ENCODE data around the gene FAM81A. TPM values are rescaled to one million over a fixed set of nuclear protein-coding genes. Genes with fewer than 3 reads are reported as not detected.

Gene FAM81A
- total and polyA plus RNA-seq, 11 donors: 0.91 to 4.6 (median 3.2) TPM

DNA sequence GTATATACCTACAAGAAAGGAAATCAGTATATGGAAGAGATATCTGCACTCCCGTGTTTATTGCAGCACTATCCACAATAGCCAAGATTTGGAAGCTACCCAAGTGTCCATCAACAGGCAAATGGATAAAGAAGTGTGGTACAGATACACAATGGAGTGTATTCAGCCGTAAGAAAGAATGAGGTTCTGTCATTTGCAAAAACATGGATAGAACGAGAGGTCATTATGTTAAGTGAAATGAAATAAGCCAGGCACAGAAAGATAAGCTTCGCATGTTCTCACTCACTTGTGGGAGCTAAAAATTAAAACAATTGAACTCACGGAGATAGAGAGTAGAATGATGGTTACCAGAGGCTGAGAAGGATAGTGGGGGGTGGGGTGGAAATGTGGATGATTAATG lies 53.1 kb downstream of the FAM81A start:
- ATAC-seq: peak; percentile 68 to 84 (median 73)
- H3K4me3 ChIP-seq: no peak overlapping the region
- intact Hi-C loops (cut with DNase I): loop anchor here (5.0 to 10.0 kb wide), 9 partner anchors 114 to 509 kb away; partner anchors contain the start of gene MYO1E (in 7 of the 10)
- DNase-seq: no peak
- WGBS, 4 donors: 30 to 36% (median 33%) methylated on average over 5 of the region's 5 CpGs
- H3K27me3 ChIP-seq: no peaks in the 10 kb centered on the region
- peaks cover 0 to 14% (median 6%) of the 10 kb centered on the region in 12 donors for H3K4me1 ChIP-seq
- no peak for TF ChIP-seq POLR2A (IDR thresholded peaks at IDR 0.05)
- no peak for TF ChIP-seq CTCF (IDR thresholded peaks at IDR 0.05)
- peak overlapping the region in 1 of 12 donors; percentile 44 for H3K27ac ChIP-seq
- H3K9me3 ChIP-seq: peaks cover 0 to 16% (median 5%) of the 10 kb centered on the region in 12 donors
- H3K36me3 ChIP-seq: no peaks in the 10 kb centered on the region

- peak; percentile 84 to 96 (median 95) for ATAC-seq
- 24 to 27% (median 25%) methylated on average over 11 of the region's 11 CpGs for WGBS, 4 donors
- peak in 4 of 5 donors; percentile 50 to 66 (median 60) for DNase-seq
- Histone ChIP-seq H3K27ac (no peak overlapping the region), H3K27me3 (no peaks in the 10 kb centered on the region), H3K36me3 (no peaks in the 10 kb centered on the region), H3K4me3 (peak overlapping the region in 1 of 12 donors; percentile 27), H3K4me1 (peaks cover 0 to 14% (median 6%) of the 10 kb centered on the region in 12 donors), H3K9me3 (peaks cover 0 to 8% (median 5%) of the 10 kb centered on the region in 12 donors)
- intact Hi-C loops (cut with DNase I): loop anchor here (1.0 to 10.0 kb wide), 15 partner anchors 115 to 512 kb away; partner anchors contain the start of gene MYO1E (in 8 of the 10)
- TF ChIP-seq CTCF (IDR thresholded peaks at IDR 0.05): peak; percentile 75 to 93 (median 84)
- no peak for TF ChIP-seq POLR2A (IDR thresholded peaks at IDR 0.05)
These were observed 54.7 kb downstream of the FAM81A start for GRCh38 chr15:59492389-59493377.

GRCh38 chr15:59501597-59501996 lies 63.6 kb downstream of the FAM81A start:
- no peaks in the 10 kb centered on the region for H3K36me3 ChIP-seq
- no peak for ATAC-seq
- no peak overlapping the region for H3K4me3 ChIP-seq
- H3K4me1 ChIP-seq: no peaks in the 10 kb centered on the region
- DNase-seq: no peak
- intact Hi-C loops (cut with DNase I): loop anchor here in 1 of 10 donors (5.0 kb wide), 1 partner anchor 539 kb away; no protein-coding TSS in a partner anchor
- no peaks in the 10 kb centered on the region for H3K27me3 ChIP-seq
- H3K9me3 ChIP-seq: no peaks in the 10 kb centered on the region
- 51 to 57% (median 55%) methylated on average over 5 of the region's 5 CpGs for WGBS, 4 donors
- no peak overlapping the region for H3K27ac ChIP-seq
- TF ChIP-seq POLR2A (IDR thresholded peaks at IDR 0.05) (no peak), CTCF (IDR thresholded peaks at IDR 0.05) (peak; percentile 35 to 64 (median 50))

DNA sequence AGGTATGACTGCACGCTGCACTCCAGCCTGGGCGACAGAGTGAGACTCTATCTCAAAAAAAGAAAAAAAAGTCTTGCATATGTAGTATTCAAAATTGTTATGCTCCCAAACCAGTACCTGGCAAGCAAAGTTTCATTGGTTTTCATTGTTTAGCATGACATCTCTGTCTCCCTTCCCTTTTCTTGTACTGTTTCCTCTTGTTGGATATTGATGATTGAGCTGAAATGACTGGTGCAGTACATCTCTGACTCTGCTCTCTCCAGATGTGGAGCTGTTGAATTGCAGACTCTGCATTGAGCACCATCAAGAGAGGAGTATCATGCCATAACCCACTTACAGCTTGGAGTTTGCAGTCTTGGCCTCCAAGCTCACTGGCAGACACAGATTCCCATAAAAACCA lies 77.2 kb downstream of the FAM81A start:
- Histone ChIP-seq H3K36me3 (no peaks in the 10 kb centered on the region), H3K27ac (no peak overlapping the region), H3K4me3 (no peak overlapping the region), H3K4me1 (peaks cover 0 to 6% (median 0%) of the 10 kb centered on the region in 12 donors), H3K9me3 (no peaks in the 10 kb centered on the region), H3K27me3 (no peaks in the 10 kb centered on the region)
- ATAC-seq (no peak), DNase-seq (no peak)
- 92 to 97% (median 95%) methylated on average over 2 of the region's 2 CpGs for WGBS, 4 donors
- no peak for TF ChIP-seq POLR2A (IDR thresholded peaks at IDR 0.05)
- TF ChIP-seq CTCF (IDR thresholded peaks at IDR 0.05): no peak
- intact Hi-C loops (cut with DNase I): no loop called here

Measured in heart left ventricle (tissue), 16 donors.